Measurements from ENCODE around the gene FAM219A.

Gene FAM219A

GRCh38 chr9:34377404-34377746 lies 81.0 kb downstream of the FAM219A start:
- H3K27me3 ChIP-seq (ENCODE audit: control insufficient read depth, insufficient read depth, low read length) = no peaks in the 10 kb centered on the region
- peaks cover 51% of the 10 kb centered on the region for H3K4me1 ChIP-seq (ENCODE audit: control insufficient read depth, insufficient read depth, low read length)
- H3K9me3 ChIP-seq (ENCODE audit: control insufficient read depth, low read length) = no peaks in the 10 kb centered on the region
- H3K4me3 ChIP-seq (ENCODE audit: low read length) = peak overlapping the region; percentile 61
- H3K36me3 ChIP-seq (ENCODE audit: control insufficient read depth, insufficient read depth, low read length) = no peaks in the 10 kb centered on the region
- peak overlapping the region; percentile 79 for H3K9ac ChIP-seq (ENCODE audit: low read length)

GRCh38 chr9:34376596-34377403 lies 81.6 kb downstream of the FAM219A start, which contains the start of gene MYORG:
MYORG (minus strand) TSS chr9:34376898; CDS start chr9:34372943, 3,955 bp downstream.
- Histone ChIP-seq H3K27me3 (ENCODE audit: control insufficient read depth, insufficient read depth, low read length) (no peaks in the 10 kb centered on the region), H3K9me3 (ENCODE audit: control insufficient read depth, low read length) (no peaks in the 10 kb centered on the region), H3K36me3 (ENCODE audit: control insufficient read depth, insufficient read depth, low read length) (no peaks in the 10 kb centered on the region), H3K4me3 (ENCODE audit: low read length) (peak within 1 kb of the TSS; percentile 61), H3K9ac (ENCODE audit: low read length) (peak within 1 kb of the TSS; percentile 79), H3K4me1 (ENCODE audit: control insufficient read depth, insufficient read depth, low read length) (peaks cover 51% of the 10 kb centered on the region)

- H3K9me3 ChIP-seq (ENCODE audit: control insufficient read depth, low read length) = no peaks in the 10 kb centered on the region
- H3K27me3 ChIP-seq (ENCODE audit: control insufficient read depth, insufficient read depth, low read length) = no peaks in the 10 kb centered on the region
- peak overlapping the region; percentile 79 for H3K9ac ChIP-seq (ENCODE audit: low read length)
- peak overlapping the region; percentile 61 for H3K4me3 ChIP-seq (ENCODE audit: low read length)
- H3K36me3 ChIP-seq (ENCODE audit: control insufficient read depth, insufficient read depth, low read length) = no peaks in the 10 kb centered on the region
- H3K4me1 ChIP-seq (ENCODE audit: control insufficient read depth, insufficient read depth, low read length) = peaks cover 45% of the 10 kb centered on the region
These were observed 82.3 kb downstream of the FAM219A start for GRCh38 chr9:34375901-34376595.

- Histone ChIP-seq H3K4me1 (ENCODE audit: control insufficient read depth, insufficient read depth, low read length) (peaks cover 38% of the 10 kb centered on the region), H3K36me3 (ENCODE audit: control insufficient read depth, insufficient read depth, low read length) (peaks cover 3% of the 10 kb centered on the region), H3K9me3 (ENCODE audit: control insufficient read depth, low read length) (no peaks in the 10 kb centered on the region), H3K27me3 (ENCODE audit: control insufficient read depth, insufficient read depth, low read length) (no peaks in the 10 kb centered on the region), H3K9ac (ENCODE audit: low read length) (peak overlapping the region; percentile 79), H3K4me3 (ENCODE audit: low read length) (peak overlapping the region; percentile 61)
These were observed 83.3 kb downstream of the FAM219A start for GRCh38 chr9:34374905-34375552.

GRCh38 chr9:34374339-34374738 lies 84.0 kb downstream of the FAM219A start:
- Histone ChIP-seq H3K9ac (ENCODE audit: low read length) (peak overlapping the region; percentile 3), H3K4me3 (ENCODE audit: low read length) (no peak overlapping the region), H3K36me3 (ENCODE audit: control insufficient read depth, insufficient read depth, low read length) (peaks cover 8% of the 10 kb centered on the region), H3K9me3 (ENCODE audit: control insufficient read depth, low read length) (no peaks in the 10 kb centered on the region), H3K27me3 (ENCODE audit: control insufficient read depth, insufficient read depth, low read length) (no peaks in the 10 kb centered on the region), H3K4me1 (ENCODE audit: control insufficient read depth, insufficient read depth, low read length) (peaks cover 31% of the 10 kb centered on the region)

- peaks cover 8% of the 10 kb centered on the region for H3K36me3 ChIP-seq (ENCODE audit: control insufficient read depth, insufficient read depth, low read length)
- peak overlapping the region; percentile 3 for H3K9ac ChIP-seq (ENCODE audit: low read length)
- H3K4me1 ChIP-seq (ENCODE audit: control insufficient read depth, insufficient read depth, low read length) = peaks cover 26% of the 10 kb centered on the region
- H3K27me3 ChIP-seq (ENCODE audit: control insufficient read depth, insufficient read depth, low read length) = no peaks in the 10 kb centered on the region
- no peaks in the 10 kb centered on the region for H3K9me3 ChIP-seq (ENCODE audit: control insufficient read depth, low read length)
- no peak overlapping the region for H3K4me3 ChIP-seq (ENCODE audit: low read length)
These were observed 84.6 kb downstream of the FAM219A start for GRCh38 chr9:34373749-34374148.

GRCh38 chr9:34372467-34373011 lies 85.8 kb downstream of the FAM219A start:
- H3K4me3 ChIP-seq (ENCODE audit: low read length) = no peak overlapping the region
- H3K9ac ChIP-seq (ENCODE audit: low read length) = no peak overlapping the region
- H3K36me3 ChIP-seq (ENCODE audit: control insufficient read depth, insufficient read depth, low read length) = peaks cover 8% of the 10 kb centered on the region
- peaks cover 26% of the 10 kb centered on the region for H3K4me1 ChIP-seq (ENCODE audit: control insufficient read depth, insufficient read depth, low read length)
- H3K27me3 ChIP-seq (ENCODE audit: control insufficient read depth, insufficient read depth, low read length) = no peaks in the 10 kb centered on the region
- H3K9me3 ChIP-seq (ENCODE audit: control insufficient read depth, low read length) = no peaks in the 10 kb centered on the region

GRCh38 chr9:34371886-34372466 lies 86.4 kb downstream of the FAM219A start:
- no peak overlapping the region for H3K4me3 ChIP-seq (ENCODE audit: low read length)
- H3K9me3 ChIP-seq (ENCODE audit: control insufficient read depth, low read length) = no peaks in the 10 kb centered on the region
- H3K36me3 ChIP-seq (ENCODE audit: control insufficient read depth, insufficient read depth, low read length) = peaks cover 8% of the 10 kb centered on the region
- H3K9ac ChIP-seq (ENCODE audit: low read length) = no peak overlapping the region
- peaks cover 26% of the 10 kb centered on the region for H3K4me1 ChIP-seq (ENCODE audit: control insufficient read depth, insufficient read depth, low read length)
- H3K27me3 ChIP-seq (ENCODE audit: control insufficient read depth, insufficient read depth, low read length) = no peaks in the 10 kb centered on the region

- Histone ChIP-seq H3K4me3 (ENCODE audit: low read length) (no peak overlapping the region), H3K36me3 (ENCODE audit: control insufficient read depth, insufficient read depth, low read length) (peaks cover 8% of the 10 kb centered on the region), H3K4me1 (ENCODE audit: control insufficient read depth, insufficient read depth, low read length) (peaks cover 25% of the 10 kb centered on the region)
These were observed 87.1 kb downstream of the FAM219A start for GRCh38 chr9:34370970-34371880.

GRCh38 chr9:34370335-34370969 lies 87.9 kb downstream of the FAM219A start:
- H3K4me3 ChIP-seq (ENCODE audit: low read length) = no peak overlapping the region
- H3K9ac ChIP-seq (ENCODE audit: low read length) = no peak overlapping the region
- H3K36me3 ChIP-seq (ENCODE audit: control insufficient read depth, insufficient read depth, low read length) = peaks cover 8% of the 10 kb centered on the region
- H3K9me3 ChIP-seq (ENCODE audit: control insufficient read depth, low read length) = no peaks in the 10 kb centered on the region
- no peaks in the 10 kb centered on the region for H3K27me3 ChIP-seq (ENCODE audit: control insufficient read depth, insufficient read depth, low read length)
- peaks cover 17% of the 10 kb centered on the region for H3K4me1 ChIP-seq (ENCODE audit: control insufficient read depth, insufficient read depth, low read length)

More at GRCh38 chr9:34370970-34371880, 87.1 kb downstream of the FAM219A start:
- H3K9me3 ChIP-seq (ENCODE audit: control insufficient read depth, low read length) = no peaks in the 10 kb centered on the region
- H3K9ac ChIP-seq (ENCODE audit: low read length) = no peak overlapping the region
- H3K27me3 ChIP-seq (ENCODE audit: control insufficient read depth, insufficient read depth, low read length) = no peaks in the 10 kb centered on the region
